Stimulated activated CD8-positive, alpha-beta memory T cell treated with anti-CD3 and anti-CD28 coated beads, Interleukin-12 subunit alpha, Interleukin-12 subunit beta, amount 100 ng/mL, for 4 hours (primary cell): ENCODE measurements around the gene FAM241A.
"Not testable (repeated sequence)": the region's sequence is repeated elsewhere in the genome, so short reads cannot be mapped to it uniquely, and the experiment has no call there.

Experiments
- DNase-seq: peaks from one replicate; pipeline ENCODE4 v3.0.0-alpha.2; 2020; ENCODE audit warnings: low read depth

Gene FAM241A

DNA sequence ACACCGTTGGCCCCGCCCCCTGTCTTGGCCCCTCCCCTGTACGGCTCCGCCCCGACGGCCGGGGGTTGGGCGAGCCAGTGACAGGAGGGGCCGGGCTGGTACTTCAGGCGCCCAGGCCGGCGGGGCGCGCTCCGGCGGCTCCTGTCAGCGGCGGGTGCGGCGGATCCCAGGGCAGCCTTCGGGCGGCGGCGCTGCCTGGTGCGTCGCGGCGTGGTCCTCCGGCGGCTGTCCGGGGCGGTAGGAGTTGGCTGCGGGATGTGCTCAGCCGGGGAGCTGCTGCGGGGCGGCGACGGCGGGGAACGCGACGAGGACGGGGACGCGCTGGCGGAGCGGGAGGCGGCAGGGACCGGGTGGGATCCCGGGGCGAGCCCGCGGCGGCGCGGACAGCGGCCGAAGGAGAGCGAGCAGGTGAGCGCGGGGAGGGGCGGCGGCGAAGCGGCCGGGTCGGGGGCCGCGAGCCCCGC, at the start of gene FAM241A:
TSS of gene FAM241A (plus strand) at position 129 of the 464 bp plus-strand sequence. CDS start at position 256, 127 bp downstream.
- DNase-seq = peak; percentile 89

DNA sequence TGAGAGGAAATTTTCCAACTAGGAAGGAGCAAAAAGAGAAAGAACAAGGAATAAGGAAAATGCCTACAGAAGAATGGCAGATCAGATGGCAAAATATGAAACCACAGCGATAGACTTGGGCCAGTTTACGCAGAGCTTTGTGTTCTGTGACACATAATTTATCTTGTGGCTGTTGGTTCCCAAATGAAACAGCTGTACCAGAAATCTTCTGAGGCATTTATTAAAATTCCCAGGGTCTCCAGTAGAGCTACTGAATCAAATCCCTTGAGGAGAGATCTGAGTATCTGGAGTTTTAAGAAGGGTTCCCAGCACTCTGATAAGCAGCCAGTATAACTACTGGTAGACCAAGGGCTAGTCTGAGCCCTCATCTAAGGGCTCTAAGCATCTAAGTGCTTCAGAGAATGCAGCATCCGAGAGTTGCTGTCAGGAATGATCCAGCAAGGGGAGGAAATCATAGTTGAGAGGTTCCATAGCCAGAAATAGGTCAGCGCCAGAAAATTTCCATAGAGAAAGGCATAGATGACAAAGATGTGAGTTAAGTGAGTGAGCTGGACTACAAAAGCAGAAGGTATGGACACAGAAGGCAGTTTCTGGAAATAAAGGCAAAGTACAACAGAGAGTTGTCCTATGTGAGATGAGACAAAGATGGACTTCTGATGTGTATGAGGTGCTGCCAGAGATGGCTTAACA, 46.3 kb upstream of the FAM241A start:
- no peak for DNase-seq

DNA sequence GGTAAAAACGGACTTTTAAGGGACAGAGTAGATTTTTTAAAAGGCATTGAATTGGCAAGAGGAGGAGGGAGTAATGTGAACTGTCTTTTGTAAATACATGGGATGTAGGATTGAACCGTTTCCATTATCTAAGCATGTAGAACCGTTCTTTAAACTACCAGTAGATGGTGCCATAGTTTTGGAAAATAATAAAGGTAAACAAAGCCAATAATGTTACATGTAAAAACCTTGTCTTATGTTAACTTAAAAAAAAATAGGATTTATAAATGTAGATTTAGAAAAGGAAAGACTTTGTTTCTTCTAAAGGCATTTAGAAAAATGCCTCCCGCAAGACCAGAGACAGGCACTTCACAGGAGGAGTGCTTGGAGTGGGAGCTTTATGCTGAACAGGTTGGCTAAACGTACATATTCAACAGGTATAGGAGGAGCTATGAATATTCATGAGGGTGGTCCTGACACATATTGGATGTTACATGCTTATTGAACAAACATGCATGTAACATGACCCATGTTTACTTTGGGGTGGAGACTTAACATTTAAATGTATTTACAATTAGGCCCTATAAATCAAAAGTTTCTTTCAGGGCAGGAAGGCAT, 45.5 kb upstream of the FAM241A start:
- no peak for DNase-seq

DNA sequence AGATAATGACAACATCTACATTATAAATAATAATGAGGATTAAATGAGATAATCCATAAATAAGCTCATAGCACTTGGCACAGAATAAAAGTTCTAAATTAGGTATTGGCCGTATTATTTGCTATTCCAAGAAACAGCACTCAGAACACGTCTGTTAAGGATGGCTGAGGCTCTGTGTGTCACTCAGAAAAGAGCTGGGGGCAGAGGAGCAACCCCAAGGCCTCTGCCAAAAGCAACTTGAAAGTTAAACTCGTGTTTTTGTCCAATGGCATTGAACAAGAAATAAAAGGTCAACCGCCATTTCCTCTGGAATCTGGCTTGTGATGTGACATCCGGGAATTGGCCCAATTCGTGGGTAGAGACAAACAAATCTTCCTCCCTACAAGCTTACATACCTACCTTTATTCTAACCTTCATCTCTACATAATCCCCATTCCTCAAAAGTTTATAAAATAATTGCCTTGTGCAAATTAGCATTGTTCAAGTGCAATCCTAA, 42.3 kb upstream of the FAM241A start:
- no peak for DNase-seq

DNA sequence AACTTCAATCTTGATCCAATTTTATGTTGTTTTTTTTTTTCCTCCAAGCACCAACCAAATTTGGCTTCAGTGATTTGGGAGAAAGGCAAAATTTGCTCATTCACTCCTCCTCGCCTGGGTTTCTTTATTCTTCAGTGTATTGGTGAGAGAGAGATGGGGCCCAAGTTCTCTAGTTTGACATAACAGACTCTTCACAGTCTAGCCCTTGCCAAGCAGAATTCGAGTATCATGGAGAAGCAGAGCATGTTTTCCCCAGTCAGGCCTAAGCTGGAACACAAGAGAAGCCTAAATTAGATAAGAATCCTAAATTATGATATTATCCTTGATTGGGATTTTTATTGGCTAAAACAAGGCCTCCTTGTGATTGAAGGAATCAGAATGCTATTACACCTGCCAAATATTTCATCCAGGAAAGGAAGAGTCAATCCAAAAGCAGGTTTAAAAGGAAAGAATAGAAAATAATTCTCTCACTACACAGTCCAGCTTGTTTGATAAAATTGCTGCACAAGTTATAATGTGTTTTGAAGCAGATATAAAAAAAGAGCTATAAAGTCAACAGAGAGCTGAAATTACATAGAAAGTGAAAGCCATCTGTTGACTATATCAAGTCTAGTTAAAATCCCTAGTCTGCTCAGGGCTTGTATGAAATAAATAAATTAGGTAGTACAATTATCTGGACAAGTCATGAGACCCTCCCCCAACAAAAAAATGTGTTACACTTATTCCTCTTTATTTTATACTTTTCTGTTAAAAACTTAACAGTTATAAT, 39.9 kb upstream of the FAM241A start:
- no peak for DNase-seq

DNA sequence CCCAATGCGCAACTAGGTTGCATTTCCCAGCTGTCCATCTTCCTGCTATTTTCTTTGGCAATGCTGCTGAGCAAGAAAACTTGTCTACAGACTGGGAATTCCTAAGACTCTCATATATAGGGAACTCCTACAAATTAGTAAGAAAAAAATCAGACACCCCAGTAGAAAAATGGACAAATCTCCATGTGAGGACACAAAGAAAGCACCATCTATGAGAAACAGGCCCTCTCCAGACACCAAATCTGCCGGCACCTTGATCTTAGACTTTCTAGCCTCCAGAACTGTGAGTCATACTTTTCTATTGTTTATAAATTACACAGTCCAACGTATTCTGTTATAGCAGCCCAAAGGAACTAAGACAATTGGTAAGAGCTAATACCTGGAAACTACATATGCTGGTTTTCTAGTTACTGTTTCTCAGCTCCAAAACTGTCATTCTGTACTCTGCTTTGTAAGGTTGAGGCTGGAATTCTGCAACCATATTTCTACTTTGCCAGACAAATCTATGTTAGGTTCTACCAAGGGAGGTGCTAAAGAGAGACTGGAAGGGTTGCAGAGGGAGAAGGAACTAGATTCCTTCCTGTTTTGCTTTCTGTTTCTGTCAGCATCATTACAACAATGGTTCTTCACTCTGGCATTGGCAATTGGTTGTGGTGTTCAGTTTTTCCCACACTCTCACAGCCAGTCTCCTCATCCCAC, 35.7 kb upstream of the FAM241A start:
- DNase-seq = no peak

DNA sequence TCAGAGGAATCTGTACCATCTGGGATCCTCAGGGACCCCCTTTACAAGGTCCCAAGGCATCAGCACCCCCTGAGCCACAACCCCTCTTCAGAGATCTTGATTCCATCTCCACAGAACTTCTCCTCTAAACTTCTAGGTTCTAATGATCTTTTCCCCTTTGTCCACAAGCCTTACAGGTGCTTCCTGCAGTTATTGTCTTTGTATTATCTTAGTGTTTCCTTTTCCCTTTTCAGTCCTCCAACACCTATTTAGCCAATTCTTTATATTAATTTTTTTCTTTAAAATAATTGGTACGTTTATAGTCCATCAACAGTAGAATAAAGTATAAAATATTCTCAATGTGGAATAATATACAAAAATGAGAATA, 35.2 kb upstream of the FAM241A start:
- no peak for DNase-seq

DNA sequence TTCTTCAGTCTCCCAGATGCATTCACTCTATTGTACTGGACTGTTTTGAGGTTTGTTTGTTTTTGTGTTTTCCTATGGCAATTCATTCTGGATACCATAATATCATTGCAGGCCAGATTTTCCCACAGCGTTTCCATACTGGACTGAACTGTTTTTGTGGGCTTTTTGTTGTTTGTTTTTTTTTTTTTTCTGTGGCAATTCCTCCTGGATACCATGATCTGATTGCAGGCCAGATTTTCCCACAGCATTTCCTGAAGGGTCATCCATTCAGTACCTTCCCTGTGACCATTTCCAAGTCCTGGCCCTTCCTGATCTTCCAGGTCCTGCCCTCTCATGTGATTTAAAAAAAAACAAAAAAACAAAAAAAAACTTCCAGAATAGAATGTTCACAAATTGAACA, 33.9 kb upstream of the FAM241A start:
- DNase-seq = no peak

DNA sequence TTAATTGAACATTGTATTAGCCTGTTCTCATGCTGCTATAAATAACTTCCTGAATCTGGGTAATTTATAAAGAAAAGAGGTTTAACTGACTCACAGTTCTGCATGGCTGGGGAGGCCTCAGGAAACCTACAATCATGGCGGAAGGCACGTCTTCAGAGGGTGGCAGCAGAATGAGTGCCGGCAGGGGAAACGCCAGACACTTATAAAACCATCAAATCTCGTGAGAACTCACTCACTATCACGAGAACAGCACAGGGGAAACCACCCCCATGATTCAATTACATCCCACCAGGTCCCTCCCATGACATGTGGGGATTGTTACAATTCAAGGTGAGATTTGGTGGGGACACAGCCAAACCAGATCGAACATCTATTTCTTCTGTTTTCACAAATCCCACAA, 33.2 kb upstream of the FAM241A start:
- not testable (repeated sequence) for DNase-seq

DNA sequence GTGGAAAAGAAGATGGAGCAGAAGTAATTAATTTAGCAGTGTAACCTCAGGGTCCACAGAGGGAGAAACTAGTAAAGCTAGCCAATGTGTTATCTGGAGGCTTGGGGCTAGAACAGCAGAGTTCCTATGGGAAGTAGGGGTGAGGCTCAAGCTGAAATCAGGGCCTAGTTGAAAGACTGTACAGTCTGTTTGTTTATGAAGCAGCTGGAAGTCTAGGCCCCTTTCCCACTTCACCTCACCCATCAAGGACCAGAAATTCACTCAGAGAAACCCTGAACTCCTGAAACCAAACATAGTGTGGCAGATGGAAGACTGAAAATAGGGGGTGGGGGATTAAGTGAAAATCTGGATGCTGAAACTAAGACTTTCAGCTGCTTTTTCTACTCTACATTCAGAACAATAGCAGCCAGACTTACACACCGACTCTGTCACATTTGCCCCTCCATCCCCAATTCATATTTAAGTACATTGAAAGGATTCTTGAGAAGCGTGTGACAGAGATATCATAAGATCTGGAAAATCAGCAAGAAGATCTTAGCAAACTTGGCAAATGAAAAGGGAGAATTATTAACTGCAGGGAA, 32.6 kb upstream of the FAM241A start:
- DNase-seq = no peak

DNA sequence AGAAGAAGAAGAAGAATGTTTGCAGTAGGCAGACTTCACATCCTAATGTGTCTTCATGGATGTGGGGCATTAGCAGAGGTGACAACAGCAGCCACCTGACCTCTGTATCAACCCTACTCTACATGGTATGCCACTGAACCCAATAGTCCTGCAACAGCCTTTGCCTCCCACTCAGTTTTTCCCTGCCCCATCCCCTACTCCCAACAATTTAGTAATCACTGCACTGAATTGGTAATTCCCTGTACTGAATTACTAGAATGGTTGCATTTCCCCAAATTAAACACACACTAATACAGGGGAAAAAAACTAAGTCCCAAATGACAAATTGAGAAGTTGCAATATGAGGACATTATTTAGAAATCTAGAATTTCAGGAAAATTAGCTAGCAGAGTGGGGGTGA, 31.4 kb upstream of the FAM241A start:
- no peak for DNase-seq

DNA sequence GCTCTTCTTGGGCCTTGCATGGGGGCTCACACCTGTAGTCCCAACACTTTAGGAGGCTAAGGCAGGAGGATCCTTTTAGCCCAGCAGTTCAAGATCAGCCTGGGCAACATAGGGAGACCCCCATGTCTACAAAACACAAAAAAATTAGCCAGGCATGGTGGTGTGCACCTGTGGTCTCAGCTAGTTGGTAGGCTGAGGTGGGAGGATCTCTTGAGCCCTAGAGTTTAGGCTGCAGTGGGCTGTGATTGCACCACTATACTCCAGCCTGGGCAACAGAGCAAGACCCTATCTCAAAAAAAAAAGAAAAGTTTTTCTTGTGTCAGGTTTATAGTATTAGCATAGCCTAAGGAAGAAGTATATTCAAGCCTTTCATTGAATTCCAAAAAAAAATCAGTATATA, 30.8 kb upstream of the FAM241A start:
- DNase-seq = no peak

DNA sequence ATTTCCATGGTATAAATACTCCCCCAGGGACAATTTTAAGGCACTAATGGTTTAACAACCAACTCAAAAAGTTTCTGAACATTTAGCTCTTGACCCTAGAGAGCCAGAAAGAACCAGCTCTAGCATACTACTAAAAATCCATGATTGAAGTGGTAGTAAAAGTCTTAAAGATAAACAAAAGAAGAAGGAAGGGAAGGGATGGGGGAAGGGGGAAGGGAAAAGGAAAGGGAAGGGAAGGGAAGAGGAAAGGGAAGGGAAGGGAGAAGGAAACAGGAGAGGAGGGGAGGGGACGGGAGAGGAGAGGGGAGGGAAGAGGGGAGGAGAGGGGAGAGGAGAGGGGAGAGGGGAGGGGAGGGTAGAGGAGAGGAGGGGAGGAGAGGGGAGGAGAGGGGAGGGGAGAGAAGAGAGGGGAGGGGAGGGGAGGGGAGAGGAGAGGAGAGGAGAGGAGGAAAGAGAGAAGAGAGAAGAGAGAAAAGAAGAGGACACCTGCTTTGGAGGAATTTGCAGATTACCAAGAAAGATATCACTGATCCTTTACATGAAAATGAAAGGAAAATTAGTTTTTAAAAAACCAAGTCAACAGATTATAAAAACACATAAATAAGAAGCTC, 26.4 kb upstream of the FAM241A start:
- no peak for DNase-seq

DNA sequence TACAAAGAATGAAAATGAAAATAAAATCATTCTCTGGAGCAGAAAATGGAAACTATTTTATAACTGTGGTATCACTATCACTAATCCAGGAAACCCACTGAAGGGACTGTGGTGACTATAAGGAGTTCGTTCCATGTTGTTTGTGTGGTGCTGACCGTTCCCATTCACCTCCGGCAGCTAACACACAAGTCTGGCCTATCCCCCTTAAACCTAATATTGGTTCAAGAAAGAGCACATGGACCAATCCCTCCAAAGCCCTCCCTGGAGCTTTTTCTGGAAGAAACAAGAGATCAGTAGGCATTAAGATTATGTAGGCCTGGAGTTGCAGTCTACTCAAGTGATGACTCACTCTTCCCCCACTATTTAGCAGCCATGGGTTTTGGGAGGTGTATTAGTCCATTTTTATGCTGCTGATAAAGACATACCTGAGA, 25.9 kb upstream of the FAM241A start:
- no peak for DNase-seq

DNA sequence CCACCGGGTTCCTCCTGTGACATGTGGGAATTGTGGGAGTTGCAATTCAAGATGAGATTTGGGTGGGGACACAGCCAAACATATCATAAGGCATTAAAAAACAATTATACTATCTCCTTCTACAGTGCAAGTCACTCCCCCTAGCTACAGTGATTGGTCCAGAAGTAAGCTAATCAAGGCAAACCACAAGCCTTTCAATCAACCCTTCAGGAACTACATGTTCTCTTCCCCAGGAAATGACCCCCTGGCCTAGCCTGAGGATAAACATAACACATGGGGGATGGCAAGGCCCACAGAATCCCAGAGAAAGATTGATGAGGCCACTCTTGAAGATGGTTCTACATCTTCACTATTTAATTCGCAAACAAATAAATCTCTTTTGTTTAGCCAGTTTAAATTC, 25.2 kb upstream of the FAM241A start:
- no peak for DNase-seq

DNA sequence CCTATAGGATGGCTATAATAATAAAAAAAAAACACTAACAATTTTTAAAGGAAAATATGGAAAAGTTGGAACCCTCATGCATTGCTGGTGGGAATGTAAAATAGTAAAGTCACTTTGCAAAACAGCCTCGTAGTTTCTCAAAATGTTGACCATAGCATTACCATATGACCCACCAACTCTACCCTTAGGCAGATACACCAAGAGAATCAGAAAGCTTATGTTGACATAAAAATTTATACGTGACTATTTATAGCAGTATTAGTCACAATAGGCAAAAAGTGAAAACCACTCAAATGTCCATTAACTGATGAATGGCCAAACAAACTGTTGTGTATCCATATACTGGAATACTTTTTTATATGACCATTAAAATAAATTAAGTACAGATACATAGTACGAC, 19.8 kb upstream of the FAM241A start:
- no peak for DNase-seq

DNA sequence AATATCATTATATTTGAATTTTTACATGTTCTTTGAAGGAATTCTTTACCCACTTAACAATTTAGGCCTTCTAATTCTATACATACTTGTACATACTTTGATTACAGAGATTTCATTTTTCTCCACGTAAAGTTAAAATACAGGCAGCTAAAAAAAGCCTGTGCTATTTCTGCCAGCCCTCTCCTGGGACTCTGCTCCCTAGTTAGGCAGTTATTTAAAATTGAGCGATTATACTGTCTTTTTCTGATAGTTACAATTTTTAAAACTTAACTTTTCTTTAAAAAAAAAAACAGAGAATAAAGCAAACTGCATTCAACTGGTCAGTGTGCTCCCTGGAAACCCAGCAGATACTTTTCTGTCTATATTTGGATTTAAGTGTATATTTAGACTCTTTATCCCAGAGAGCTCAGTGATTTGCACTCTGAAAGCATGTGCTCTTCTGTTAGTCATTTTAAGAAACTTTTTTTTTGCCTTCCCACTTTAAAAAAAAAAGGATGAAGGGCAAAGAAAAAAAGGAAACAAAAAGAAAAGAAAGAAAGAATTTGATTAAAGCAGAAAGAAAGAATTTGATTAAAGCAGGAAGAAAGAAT, 18.1 kb upstream of the FAM241A start:
- DNase-seq = no peak

DNA sequence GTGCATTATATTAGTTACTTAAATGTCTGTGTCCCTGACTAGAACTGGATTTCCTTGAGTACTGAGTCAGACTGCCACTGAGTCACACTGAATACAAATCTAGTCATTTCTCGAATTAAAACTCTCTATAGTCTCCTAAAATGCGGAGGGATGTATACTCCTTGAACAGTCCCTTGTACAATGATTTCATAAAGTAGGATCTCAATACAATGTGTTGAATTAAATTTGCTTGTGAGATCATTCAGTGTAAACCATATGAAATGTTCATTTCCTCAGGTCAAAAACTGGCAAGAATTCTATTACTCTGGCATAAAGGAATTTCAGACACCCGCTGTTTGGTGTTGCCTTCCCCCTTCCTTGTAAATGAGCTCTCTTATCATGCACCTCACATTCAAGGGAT, 17.5 kb upstream of the FAM241A start:
- DNase-seq = no peak

DNA sequence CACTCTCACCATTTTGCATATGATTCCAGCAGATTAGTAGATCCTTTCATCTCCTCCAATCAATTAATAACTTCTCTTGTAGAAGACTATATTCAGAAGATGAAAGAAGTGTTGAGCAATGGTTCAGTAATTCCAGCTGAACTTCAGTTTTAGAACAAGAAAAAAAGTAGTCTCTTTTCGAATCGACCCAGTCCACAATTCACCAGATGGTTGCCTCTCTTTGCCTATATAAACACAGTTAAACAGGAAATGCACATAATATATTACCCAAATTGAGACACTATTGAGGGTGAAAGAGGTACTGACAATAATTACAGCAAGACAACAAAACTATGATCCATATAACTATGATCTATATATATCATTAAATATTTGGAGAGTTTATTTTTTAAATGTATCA, 16.8 kb upstream of the FAM241A start:
- DNase-seq = no peak

DNA sequence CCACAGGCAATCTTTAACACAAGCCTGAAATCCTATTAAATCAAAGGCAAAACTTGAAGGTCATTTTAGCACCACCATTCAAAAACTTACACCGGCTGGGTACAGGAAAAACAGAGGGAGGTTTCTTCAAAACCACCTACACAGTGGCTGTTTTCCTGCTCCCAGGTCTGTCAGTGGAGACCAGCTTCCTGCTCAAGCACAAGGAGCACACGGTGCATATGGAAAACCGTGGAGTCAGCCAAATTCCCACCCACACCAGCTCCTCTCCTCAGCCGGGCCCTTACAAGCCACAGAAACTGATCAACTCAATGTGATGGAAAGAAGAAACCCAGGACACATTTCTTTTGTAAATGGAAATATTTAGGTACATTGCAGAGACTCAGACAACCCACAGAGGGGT, 14.3 kb upstream of the FAM241A start:
- no peak for DNase-seq

DNA sequence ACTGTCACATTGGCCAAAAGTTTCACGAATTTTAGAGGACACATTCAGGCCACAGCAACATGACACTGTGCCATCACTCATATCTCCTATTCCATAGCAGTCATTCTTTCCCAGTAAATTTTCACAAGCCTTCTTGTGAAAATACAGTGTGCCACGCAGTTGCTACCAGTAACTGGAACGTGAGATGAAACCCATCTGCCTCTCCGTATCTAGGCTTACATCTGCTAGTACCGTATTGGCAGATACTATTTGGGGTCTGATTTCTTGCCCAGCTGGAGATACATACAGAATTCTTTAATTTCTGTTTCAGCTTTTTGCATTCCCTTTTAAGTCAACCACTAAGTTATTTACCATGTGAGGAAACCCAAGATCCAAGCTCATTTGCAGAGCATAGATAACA, 8.7 kb upstream of the FAM241A start:
- DNase-seq = no peak
